K562 (cell line): Measurements from ENCODE around the gene BAD. TPM values are rescaled to one million over a fixed set of nuclear protein-coding genes. Genes with fewer than 3 reads are reported as not detected.
A peak's percentile ranks its signal among the peaks of the same experiment; 100 is the strongest.

Experiments used
- CBX1 ChIP-seq: sonication (generic); IDR thresholded peaks from 2 replicates; pipeline ENCODE4 v1.6.1; 2016; ENCODE audit warnings: antibody characterized with exemption, low read depth, mild to moderate bottlenecking
- DPF2 ChIP-seq: fragments of 450-650 bp; IDR thresholded peaks from 2 replicates; pipeline ENCODE4 v1.6.1; 2016
- GTF2A2 ChIP-seq: IDR thresholded peaks from 2 replicates; pipeline ENCODE4 v1.6.1; 2016; ENCODE audit warnings: mild to moderate bottlenecking, missing genetic modification characterization, missing compliant biosample characterization
- KHSRP ChIP-seq: fragments of 450-650 bp; IDR thresholded peaks from 2 replicates; pipeline ENCODE4 v1.6.1; 2017
- MAZ ChIP-seq, 2 experiments: fragments of 450-650 bp in 1 of 2; sonication (generic) in 1 of 2; formaldehyde crosslinking; IDR thresholded peaks in 1 of 2; conservative IDR thresholded peaks in 1 of 2; 2 replicates each; pipeline versions ENCODE4 v1.4.0 to v1.5.0; 2020; ENCODE audit warnings: mild to moderate bottlenecking in 1 of 2, missing genetic modification reagents in 1 of 2
- MCM5 ChIP-seq: fragments of 450-650 bp; IDR thresholded peaks from 2 replicates; pipeline ENCODE4 v1.6.1; 2016; ENCODE audit warnings: low read depth
- NFE2 ChIP-seq: IDR thresholded peaks from 2 replicates; pipeline ENCODE4 v1.6.1; 2014; ENCODE audit warnings: antibody characterized with exemption, low read depth
- POLR2H ChIP-seq: IDR thresholded peaks from 2 replicates; pipeline ENCODE4 v1.6.1; 2016; ENCODE audit warnings: missing genetic modification characterization, low read depth, mild to moderate bottlenecking, control low read depth, missing compliant biosample characterization, moderate library complexity
- SUPT5H ChIP-seq: fragments of 450-650 bp; IDR thresholded peaks from 2 replicates; pipeline ENCODE4 v1.6.1; 2016
- ZNF217 ChIP-seq: sonication (generic); formaldehyde crosslinking; IDR thresholded peaks from 2 replicates; pipeline ENCODE4 v1.8.0; 2022; ENCODE audit warnings: mild to moderate bottlenecking, missing genetic modification reagents
- polyA plus RNA-seq, 8 experiments: library from polyadenylated mRNA; depleted of rRNA in 4 of 8; stranded (reverse) in 5 of 8; unstranded in 3 of 8; fragments of >200 nt; fragmentation: Nextera tagmentation in 2 of 8; fragmentation: Illumina TruSeq in 1 of 8; extraction: Ambion mirVana in 2 of 8; extraction: Trizol in 1 of 8; gene quantifications; 2 replicates each; pipeline versions ENCODE4 v1.2.1 to v1.2.3, GENCODE V29; 2011 to 2014; ENCODE audit warnings: inconsistent platforms in 1 of 8, missing spikeins in 1 of 8
- total RNA-seq, 7 experiments: library from RNA; depleted of rRNA in 6 of 7; stranded (reverse); fragments of >200 nt in 6 of 7; fragmentation: Illumina TruSeq in 2 of 7; extraction: Trizol in 2 of 7; gene quantifications; 2 replicates each; pipeline versions ENCODE4 v1.2.1 to v1.2.3, GENCODE V29; 2011 to 2021; ENCODE audit warnings: low replicate concordance in 1 of 7
- TF ChIP-seq, protein P1 (sequence below): sonication (generic); formaldehyde crosslinking; IDR thresholded peaks from 2 replicates; pipeline ENCODE4 v1.8.0; 2023; ENCODE audit warnings: mild to moderate bottlenecking, missing genetic modification reagents
- TF ChIP-seq, protein P2 (sequence below): fragments of 250-450 bp; sonication (Bioruptor Pico); IDR thresholded peaks from 2 replicates; pipeline ENCODE4 v1.4.0; 2020; ENCODE audit warnings: mild to moderate bottlenecking, moderate library complexity
- TF ChIP-seq, protein P3 (sequence below): fragments of 450-650 bp; IDR thresholded peaks from 2 replicates; pipeline ENCODE4 v1.6.1; 2016; ENCODE audit warnings: low read depth, mild to moderate bottlenecking, moderate library complexity
- TF ChIP-seq, protein P4 (sequence below): fragments of 250-450 bp; sonication (Bioruptor Pico); IDR thresholded peaks from 2 replicates; pipeline ENCODE4 v1.4.0; 2020; ENCODE audit warnings: mild to moderate bottlenecking, moderate library complexity, borderline replicate concordance
- TF ChIP-seq, protein P5 (sequence below): fragments of 250-450 bp; sonication (Bioruptor Pico); IDR thresholded peaks from 2 replicates; pipeline ENCODE4 v1.6.1; 2021; ENCODE audit warnings: mild to moderate bottlenecking
- TF ChIP-seq, protein P6 (sequence below): fragments of 250-450 bp; sonication (Bioruptor Pico); IDR thresholded peaks from 2 replicates; pipeline ENCODE4 v1.5.0; 2021
- TF ChIP-seq, protein P7 (sequence below): fragments of 450-650 bp; IDR thresholded peaks from 2 replicates; pipeline ENCODE4 v1.6.1; 2018; ENCODE audit warnings: mild to moderate bottlenecking, low read depth; ENCODE audit not compliant: partially characterized antibody

The BAD gene
- total and polyA plus RNA-seq, 9 of the 15 experiments (the other 6 are each of a cell fraction or from before 2014, with no cell fraction given) = 0.61 to 45.6 (median 11.8) TPM

DNA sequence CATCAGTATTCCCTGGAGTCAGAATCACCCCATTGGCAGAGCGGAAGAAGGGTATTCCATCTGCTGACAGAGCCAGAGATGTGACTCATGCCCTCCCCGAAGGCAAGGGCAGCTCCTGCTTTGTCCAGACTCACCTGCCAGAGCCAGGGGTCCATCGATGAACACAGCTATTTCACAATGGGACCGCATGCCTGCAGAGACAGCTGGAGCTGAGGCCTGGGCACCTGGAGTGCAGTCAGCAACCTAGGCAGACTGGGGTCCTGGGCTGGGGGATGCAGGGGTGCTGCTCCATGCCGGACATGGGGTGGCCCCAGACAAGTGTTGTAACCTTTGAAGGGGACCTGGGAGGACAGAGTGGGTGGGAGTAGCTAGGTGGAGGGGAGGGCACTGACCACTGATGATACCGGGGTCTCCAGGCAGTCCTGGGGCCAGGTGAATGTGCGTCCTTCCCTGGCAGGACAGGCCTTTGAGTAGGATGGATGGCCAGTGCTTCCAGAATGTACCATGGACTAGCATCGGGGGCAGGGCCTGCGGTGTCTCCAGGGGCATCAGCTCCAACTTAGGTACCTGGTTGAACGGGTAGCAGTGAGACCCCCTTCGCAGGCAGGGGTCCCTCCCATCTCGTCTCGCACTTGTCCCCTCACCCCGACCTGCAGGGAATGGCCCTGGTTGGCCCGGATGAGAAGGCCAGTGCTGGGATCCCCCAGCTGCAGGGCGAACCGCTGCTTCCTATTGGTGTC is 60.1 kb downstream of the BAD start (continued):
- TF ChIP-seq SUPT5H (peak; percentile 86), NFE2 (no peak), MAZ (CRISPR knock-in tag; conservative IDR thresholded peaks at IDR 0.05 in 1 of 2, IDR thresholded peaks at IDR 0.05 in 1 of 2) (peak in 1 of 2 experiments; percentile 55; a peak in 1 of 4 replicates), POLR2H (tag) (no peak; the same call in 1 of the 2 replicates), ZNF217 (CRISPR knock-in tag) (no peak), GTF2A2 (tag) (no peak), MCM5 (no peak), DPF2 (no peak), KHSRP (no peak), CBX1 (no peak)
- TF ChIP-seq, protein P1, sequence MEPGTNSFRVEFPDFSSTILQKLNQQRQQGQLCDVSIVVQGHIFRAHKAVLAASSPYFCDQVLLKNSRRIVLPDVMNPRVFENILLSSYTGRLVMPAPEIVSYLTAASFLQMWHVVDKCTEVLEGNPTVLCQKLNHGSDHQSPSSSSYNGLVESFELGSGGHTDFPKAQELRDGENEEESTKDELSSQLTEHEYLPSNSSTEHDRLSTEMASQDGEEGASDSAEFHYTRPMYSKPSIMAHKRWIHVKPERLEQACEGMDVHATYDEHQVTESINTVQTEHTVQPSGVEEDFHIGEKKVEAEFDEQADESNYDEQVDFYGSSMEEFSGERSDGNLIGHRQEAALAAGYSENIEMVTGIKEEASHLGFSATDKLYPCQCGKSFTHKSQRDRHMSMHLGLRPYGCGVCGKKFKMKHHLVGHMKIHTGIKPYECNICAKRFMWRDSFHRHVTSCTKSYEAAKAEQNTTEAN (CRISPR knock-in tag) = no peak
- TF ChIP-seq, protein P2, sequence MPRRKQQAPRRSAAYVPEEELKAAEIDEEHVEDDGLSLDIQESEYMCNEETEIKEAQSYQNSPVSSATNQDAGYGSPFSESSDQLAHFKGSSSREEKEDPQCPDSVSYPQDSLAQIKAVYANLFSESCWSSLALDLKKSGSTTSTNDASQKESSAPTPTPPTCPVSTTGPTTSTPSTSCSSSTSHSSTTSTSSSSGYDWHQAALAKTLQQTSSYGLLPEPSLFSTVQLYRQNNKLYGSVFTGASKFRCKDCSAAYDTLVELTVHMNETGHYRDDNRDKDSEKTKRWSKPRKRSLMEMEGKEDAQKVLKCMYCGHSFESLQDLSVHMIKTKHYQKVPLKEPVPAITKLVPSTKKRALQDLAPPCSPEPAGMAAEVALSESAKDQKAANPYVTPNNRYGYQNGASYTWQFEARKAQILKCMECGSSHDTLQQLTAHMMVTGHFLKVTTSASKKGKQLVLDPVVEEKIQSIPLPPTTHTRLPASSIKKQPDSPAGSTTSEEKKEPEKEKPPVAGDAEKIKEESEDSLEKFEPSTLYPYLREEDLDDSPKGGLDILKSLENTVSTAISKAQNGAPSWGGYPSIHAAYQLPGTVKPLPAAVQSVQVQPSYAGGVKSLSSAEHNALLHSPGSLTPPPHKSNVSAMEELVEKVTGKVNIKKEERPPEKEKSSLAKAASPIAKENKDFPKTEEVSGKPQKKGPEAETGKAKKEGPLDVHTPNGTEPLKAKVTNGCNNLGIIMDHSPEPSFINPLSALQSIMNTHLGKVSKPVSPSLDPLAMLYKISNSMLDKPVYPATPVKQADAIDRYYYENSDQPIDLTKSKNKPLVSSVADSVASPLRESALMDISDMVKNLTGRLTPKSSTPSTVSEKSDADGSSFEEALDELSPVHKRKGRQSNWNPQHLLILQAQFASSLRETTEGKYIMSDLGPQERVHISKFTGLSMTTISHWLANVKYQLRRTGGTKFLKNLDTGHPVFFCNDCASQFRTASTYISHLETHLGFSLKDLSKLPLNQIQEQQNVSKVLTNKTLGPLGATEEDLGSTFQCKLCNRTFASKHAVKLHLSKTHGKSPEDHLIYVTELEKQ (CRISPR knock-in tag) = no peak
- TF ChIP-seq, protein P3, sequence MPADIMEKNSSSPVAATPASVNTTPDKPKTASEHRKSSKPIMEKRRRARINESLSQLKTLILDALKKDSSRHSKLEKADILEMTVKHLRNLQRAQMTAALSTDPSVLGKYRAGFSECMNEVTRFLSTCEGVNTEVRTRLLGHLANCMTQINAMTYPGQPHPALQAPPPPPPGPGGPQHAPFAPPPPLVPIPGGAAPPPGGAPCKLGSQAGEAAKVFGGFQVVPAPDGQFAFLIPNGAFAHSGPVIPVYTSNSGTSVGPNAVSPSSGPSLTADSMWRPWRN = no peak
- TF ChIP-seq, protein P4, sequence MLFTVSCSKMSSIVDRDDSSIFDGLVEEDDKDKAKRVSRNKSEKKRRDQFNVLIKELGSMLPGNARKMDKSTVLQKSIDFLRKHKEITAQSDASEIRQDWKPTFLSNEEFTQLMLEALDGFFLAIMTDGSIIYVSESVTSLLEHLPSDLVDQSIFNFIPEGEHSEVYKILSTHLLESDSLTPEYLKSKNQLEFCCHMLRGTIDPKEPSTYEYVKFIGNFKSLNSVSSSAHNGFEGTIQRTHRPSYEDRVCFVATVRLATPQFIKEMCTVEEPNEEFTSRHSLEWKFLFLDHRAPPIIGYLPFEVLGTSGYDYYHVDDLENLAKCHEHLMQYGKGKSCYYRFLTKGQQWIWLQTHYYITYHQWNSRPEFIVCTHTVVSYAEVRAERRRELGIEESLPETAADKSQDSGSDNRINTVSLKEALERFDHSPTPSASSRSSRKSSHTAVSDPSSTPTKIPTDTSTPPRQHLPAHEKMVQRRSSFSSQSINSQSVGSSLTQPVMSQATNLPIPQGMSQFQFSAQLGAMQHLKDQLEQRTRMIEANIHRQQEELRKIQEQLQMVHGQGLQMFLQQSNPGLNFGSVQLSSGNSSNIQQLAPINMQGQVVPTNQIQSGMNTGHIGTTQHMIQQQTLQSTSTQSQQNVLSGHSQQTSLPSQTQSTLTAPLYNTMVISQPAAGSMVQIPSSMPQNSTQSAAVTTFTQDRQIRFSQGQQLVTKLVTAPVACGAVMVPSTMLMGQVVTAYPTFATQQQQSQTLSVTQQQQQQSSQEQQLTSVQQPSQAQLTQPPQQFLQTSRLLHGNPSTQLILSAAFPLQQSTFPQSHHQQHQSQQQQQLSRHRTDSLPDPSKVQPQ = no peak
- TF ChIP-seq, protein P5, sequence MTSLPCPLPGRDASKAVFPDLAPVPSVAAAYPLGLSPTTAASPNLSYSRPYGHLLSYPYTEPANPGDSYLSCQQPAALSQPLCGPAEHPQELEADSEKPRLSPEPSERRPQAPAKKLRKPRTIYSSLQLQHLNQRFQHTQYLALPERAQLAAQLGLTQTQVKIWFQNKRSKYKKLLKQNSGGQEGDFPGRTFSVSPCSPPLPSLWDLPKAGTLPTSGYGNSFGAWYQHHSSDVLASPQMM (CRISPR knock-in tag) = no peak
- TF ChIP-seq, protein P6, sequence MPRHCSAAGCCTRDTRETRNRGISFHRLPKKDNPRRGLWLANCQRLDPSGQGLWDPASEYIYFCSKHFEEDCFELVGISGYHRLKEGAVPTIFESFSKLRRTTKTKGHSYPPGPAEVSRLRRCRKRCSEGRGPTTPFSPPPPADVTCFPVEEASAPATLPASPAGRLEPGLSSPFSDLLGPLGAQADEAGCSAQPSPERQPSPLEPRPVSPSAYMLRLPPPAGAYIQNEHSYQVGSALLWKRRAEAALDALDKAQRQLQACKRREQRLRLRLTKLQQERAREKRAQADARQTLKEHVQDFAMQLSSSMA (CRISPR knock-in tag) = 0 out of 2 replicates have a peak, but pooled peaks have one; percentile 26
- TF ChIP-seq, protein P7, sequence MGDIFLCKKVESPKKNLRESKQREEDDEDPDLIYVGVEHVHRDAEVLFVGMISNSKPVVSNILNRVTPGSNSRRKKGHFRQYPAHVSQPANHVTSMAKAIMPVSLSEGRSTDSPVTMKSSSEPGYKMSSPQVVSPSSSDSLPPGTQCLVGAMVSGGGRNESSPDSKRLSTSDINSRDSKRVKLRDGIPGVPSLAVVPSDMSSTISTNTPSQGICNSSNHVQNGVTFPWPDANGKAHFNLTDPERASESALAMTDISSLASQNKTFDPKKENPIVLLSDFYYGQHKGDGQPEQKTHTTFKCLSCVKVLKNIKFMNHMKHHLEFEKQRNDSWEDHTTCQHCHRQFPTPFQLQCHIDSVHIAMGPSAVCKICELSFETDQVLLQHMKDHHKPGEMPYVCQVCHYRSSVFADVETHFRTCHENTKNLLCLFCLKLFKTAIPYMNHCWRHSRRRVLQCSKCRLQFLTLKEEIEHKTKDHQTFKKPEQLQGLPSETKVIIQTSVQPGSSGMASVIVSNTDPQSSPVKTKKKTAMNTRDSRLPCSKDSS = no peak
